HepG2 (cell line): ENCODE results near the gene UBQLN4. TPM values are rescaled to one million over a fixed set of nuclear protein-coding genes. Genes with fewer than 3 reads are reported as not detected.
A peak's percentile ranks its signal among the peaks of the same experiment; 100 is the strongest.

Experiments
- ARNT2 ChIP-seq: sonication (generic); formaldehyde crosslinking; IDR thresholded peaks from 2 replicates; pipeline ENCODE4 v1.8.0; 2022; ENCODE audit warnings: mild to moderate bottlenecking, low read depth, missing genetic modification reagents, moderate library complexity
- ATF2 ChIP-seq: sonication (generic); formaldehyde crosslinking; IDR thresholded peaks from 2 replicates; pipeline ENCODE4 v1.4.0; 2020; ENCODE audit warnings: missing genetic modification reagents
- CHCHD3 ChIP-seq: sonication (generic); formaldehyde crosslinking; IDR thresholded peaks from 2 replicates; pipeline ENCODE4 v1.8.0; 2022; ENCODE audit warnings: mild to moderate bottlenecking, missing genetic modification reagents, moderate library complexity
- FOXP1 ChIP-seq, 2 experiments: fragments of 450-650 bp in 1 of 2; IDR thresholded peaks; 2 replicates each; pipeline ENCODE4 v1.6.1; 2017 to 2018; ENCODE audit warnings: antibody characterized with exemption in 1 of 2
- GFI1 ChIP-seq: sonication (generic); formaldehyde crosslinking; IDR thresholded peaks from 2 replicates; pipeline ENCODE4 v1.5.0; 2020; ENCODE audit warnings: missing genetic modification reagents, mild to moderate bottlenecking, borderline replicate concordance
- KAT8 ChIP-seq: IDR thresholded peaks from 2 replicates; pipeline ENCODE4 v1.6.1; 2016; ENCODE audit warnings: missing genetic modification reagents, missing compliant biosample characterization
- KDM1A ChIP-seq: IDR thresholded peaks from 2 replicates; pipeline ENCODE4 v1.6.1; 2016; ENCODE audit warnings: missing compliant biosample characterization
- MTERF4 ChIP-seq: sonication (generic); formaldehyde crosslinking; IDR thresholded peaks from 2 replicates; pipeline ENCODE4 v1.8.0; 2023; ENCODE audit warnings: mild to moderate bottlenecking, missing genetic modification reagents
- NFE2L1 ChIP-seq: sonication (generic); formaldehyde crosslinking; IDR thresholded peaks from 2 replicates; pipeline ENCODE4 v1.4.0; 2020; ENCODE audit warnings: missing genetic modification reagents, mild to moderate bottlenecking, borderline replicate concordance
- POLR2G ChIP-seq: fragments of 200-400 bp; formaldehyde crosslinking; IDR thresholded peaks from 2 replicates; pipeline ENCODE4 v1.6.1; 2018; ENCODE audit warnings: mild to moderate bottlenecking, low read depth, low read length, moderate library complexity
- ZBTB40 ChIP-seq, 2 experiments: fragments of 450-650 bp in 1 of 2; sonication (generic) in 1 of 2; formaldehyde crosslinking in 1 of 2; IDR thresholded peaks; 2 replicates each; pipeline versions ENCODE4 v1.6.1 to v1.8.0; 2016 to 2022; ENCODE audit warnings: antibody characterized with exemption in 1 of 2, mild to moderate bottlenecking in 1 of 2, missing genetic modification reagents in 1 of 2
- ZC3H4 ChIP-seq: sonication (generic); formaldehyde crosslinking; IDR thresholded peaks from 2 replicates; pipeline ENCODE4 v1.4.0; 2020; ENCODE audit warnings: missing genetic modification reagents, borderline replicate concordance
- ZFP91 ChIP-seq: sonication (generic); formaldehyde crosslinking; IDR thresholded peaks from 2 replicates; pipeline ENCODE4 v1.9.0; 2022; ENCODE audit warnings: missing genetic modification reagents, mild to moderate bottlenecking, borderline replicate concordance
- ZNF160 ChIP-seq: sonication (generic); formaldehyde crosslinking; IDR thresholded peaks from 2 replicates; pipeline ENCODE4 v1.8.0; 2022; ENCODE audit warnings: mild to moderate bottlenecking, inconsistent platforms, missing genetic modification reagents
- ZNF543 ChIP-seq: sonication (generic); formaldehyde crosslinking; IDR thresholded peaks from 2 replicates; pipeline ENCODE4 v1.4.0; 2020; ENCODE audit warnings: mild to moderate bottlenecking, missing genetic modification reagents
- polyA plus RNA-seq, 8 experiments: library from polyadenylated mRNA; depleted of rRNA in 3 of 8; stranded (reverse) in 7 of 8; unstranded in 1 of 8; fragments of >200 nt; fragmentation: Illumina TruSeq in 4 of 8; extraction: Trizol in 4 of 8; gene quantifications; 2 replicates each; pipeline versions ENCODE4 v1.2.1 to v1.2.3, GENCODE V29; 2011 to 2016; ENCODE audit warnings: low read depth in 4 of 8, missing spikeins in 1 of 8, mixed read lengths in 1 of 8; ENCODE audit not compliant: insufficient read depth in 1 of 8
- total RNA-seq, 5 experiments: library from RNA; depleted of rRNA; stranded (reverse); fragments of >200 nt; fragmentation: Illumina TruSeq; extraction: Trizol; gene quantifications; 2 replicates each; pipeline ENCODE4 v1.2.3, GENCODE V29; 2016; ENCODE audit warnings: low read depth in 1 of 5

UBQLN4 gene
- total and polyA plus RNA-seq, 2 of the 13 experiments (the other 11 are each of a cell fraction or from before 2014, with no cell fraction given) = 31.5 to 39.8 TPM

- no peak for TF ChIP-seq ZBTB40 (IDR thresholded peaks at IDR 0.05)
- peak; percentile 66 for TF ChIP-seq ZBTB40 (CRISPR knock-in tag; IDR thresholded peaks at IDR 0.05)
- no peak; the same call in 1 of the 2 replicates for TF ChIP-seq ARNT2 (CRISPR knock-in tag)
- no peak for TF ChIP-seq CHCHD3 (CRISPR knock-in tag)
- TF ChIP-seq GFI1 (CRISPR knock-in tag) = peak; percentile 48; the same call in 1 of the 2 replicates
- TF ChIP-seq ZNF543 (CRISPR knock-in tag) = no peak
- peak; percentile 19; the same call in 1 of the 2 replicates for TF ChIP-seq ATF2 (CRISPR knock-in tag)
- TF ChIP-seq KAT8 (CRISPR knock-in tag) = peak; percentile 18; the same call in 1 of the 2 replicates
- TF ChIP-seq FOXP1 (IDR thresholded peaks at IDR 0.05) = no peak
- TF ChIP-seq FOXP1 (CRISPR knock-in tag; IDR thresholded peaks at IDR 0.05) = no peak
- no peak for TF ChIP-seq KDM1A (CRISPR knock-in tag)
- peak; percentile 32; the same call in 1 of the 2 replicates for TF ChIP-seq ZFP91
- no peak for TF ChIP-seq NFE2L1 (CRISPR knock-in tag)
- TF ChIP-seq MTERF4 (CRISPR knock-in tag) = no peak
- no peak; the same call in 1 of the 2 replicates for TF ChIP-seq ZNF160 (CRISPR knock-in tag)
- TF ChIP-seq ZC3H4 (CRISPR knock-in tag) = no peak
- peak; percentile 61; the same call in 1 of the 2 replicates for TF ChIP-seq POLR2G
Observed at GRCh38 chr1:156082309-156083091, 28.9 kb upstream of the UBQLN4 start, which contains the start of gene MEX3A (continued).
